GM12875 (cell line): ENCODE data around the gene SNX30.
"Not testable (repeated sequence)": the region's sequence is repeated elsewhere in the genome, so short reads cannot be mapped to it uniquely, and the experiment has no call there.

ENCODE experiments used
- H3K4me3 ChIP-seq: one replicate; pipeline ENCODE4 v1.5.1; 2011; ENCODE audit warnings: low read depth, low read length, control low read depth
- TF ChIP-seq, protein P1 (sequence below): IDR thresholded peaks from 2 replicates; pipeline ENCODE4 v1.5.1; 2011; ENCODE audit warnings: low read depth, mild to moderate bottlenecking, control low read depth, inconsistent platforms, low read length, moderate library complexity, borderline replicate concordance; ENCODE audit not compliant: insufficient read depth

The SNX30 gene

DNA sequence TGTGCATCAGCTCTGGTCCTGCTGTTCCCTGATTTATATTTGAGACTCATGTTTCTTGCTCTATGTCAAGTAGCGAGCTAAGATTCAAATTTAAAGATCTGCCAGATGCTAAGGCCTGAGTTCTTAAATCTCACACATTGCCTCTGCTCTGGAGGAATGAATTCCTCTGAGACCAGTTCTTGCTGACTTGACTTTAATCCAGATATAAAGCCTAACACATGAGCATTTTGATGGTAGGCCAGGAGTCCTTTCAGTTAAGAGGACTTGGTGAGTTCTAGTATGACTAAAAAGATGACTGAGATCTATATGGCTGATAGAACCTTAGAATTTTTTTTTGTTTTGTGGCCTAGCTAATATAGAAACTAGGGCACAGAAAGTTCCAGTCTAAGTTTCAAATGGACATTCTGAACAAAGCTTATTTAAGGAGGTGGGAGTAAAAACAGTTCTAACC is 31.3 kb upstream of the SNX30 start:
- TF ChIP-seq, protein P1, sequence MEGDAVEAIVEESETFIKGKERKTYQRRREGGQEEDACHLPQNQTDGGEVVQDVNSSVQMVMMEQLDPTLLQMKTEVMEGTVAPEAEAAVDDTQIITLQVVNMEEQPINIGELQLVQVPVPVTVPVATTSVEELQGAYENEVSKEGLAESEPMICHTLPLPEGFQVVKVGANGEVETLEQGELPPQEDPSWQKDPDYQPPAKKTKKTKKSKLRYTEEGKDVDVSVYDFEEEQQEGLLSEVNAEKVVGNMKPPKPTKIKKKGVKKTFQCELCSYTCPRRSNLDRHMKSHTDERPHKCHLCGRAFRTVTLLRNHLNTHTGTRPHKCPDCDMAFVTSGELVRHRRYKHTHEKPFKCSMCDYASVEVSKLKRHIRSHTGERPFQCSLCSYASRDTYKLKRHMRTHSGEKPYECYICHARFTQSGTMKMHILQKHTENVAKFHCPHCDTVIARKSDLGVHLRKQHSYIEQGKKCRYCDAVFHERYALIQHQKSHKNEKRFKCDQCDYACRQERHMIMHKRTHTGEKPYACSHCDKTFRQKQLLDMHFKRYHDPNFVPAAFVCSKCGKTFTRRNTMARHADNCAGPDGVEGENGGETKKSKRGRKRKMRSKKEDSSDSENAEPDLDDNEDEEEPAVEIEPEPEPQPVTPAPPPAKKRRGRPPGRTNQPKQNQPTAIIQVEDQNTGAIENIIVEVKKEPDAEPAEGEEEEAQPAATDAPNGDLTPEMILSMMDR, result no peak
- H3K4me3 ChIP-seq, result no peak overlapping the region

DNA sequence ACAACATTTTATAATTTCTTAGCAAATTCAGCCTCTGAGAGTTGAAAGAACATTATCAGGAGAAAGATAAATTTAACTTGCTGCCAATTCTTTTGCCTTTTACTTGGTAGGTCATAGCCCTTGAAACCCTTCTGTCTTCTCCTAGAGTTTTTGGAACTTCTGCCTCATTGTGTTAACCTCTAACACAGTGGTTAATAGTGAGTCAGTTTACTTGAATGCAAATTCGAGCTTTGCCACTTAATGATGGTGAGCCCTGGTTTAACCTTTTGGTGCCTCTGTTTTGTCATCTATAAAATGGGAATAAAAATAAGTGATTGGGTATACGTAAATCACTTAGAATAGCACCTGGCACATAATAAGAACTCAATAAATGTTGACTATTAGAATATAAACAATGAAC is 30.9 kb upstream of the SNX30 start:
- TF ChIP-seq, protein P1, result no peak
- H3K4me3 ChIP-seq, result no peak overlapping the region

DNA sequence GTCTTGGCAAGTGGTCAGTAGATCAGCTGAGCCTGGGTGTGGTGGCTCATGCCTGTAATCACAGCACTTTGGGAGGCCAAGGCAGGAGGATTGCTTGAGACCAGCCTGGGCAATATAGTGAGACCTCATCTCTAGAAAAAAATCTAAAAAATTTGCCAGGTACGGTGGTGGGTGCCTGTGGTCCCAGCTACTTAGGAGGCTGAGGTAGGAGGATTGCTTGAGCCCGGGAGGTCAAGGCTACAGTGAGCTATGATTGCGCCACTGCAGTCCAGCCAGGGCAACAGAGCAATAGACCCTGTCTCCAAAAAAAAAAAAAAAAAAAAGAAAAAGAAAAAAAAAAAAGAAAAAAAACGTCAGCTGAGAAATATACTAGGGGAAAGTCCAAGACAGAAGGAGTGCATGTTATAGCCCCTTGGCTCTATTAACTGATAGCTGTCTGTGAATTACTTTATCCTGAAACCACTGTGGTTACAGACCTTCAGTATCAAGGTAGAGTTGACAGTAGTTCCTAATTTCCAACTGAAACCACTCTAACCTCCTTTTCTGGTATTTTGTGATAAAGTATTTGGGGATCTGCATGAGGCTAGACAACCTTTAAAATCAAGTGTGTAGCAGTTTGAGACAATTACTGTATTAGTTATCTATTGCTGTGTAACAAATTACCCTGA is 30.3 kb upstream of the SNX30 start:
- TF ChIP-seq, protein P1, result no peak
- no peak overlapping the region for H3K4me3 ChIP-seq

DNA sequence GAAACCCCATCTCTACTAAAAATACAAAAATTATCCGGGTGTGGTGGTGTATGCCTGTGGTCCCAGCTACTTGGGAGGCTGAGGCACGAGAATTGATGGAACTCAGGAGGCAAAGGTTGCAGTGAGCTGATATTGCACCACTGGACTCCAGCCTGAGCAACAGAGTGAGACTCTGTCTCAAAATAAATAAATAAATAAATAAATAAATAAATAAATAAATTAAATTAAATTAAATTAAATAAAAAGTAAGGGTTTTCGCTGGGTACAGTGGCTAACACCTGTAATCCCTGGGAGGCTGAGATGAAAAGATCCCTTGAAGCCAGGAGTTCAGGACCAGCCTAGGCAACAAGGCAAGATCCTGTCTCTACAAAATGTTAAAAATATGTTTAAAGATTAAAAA is 27.8 kb upstream of the SNX30 start:
- not testable (repeated sequence) for H3K4me3 ChIP-seq

DNA sequence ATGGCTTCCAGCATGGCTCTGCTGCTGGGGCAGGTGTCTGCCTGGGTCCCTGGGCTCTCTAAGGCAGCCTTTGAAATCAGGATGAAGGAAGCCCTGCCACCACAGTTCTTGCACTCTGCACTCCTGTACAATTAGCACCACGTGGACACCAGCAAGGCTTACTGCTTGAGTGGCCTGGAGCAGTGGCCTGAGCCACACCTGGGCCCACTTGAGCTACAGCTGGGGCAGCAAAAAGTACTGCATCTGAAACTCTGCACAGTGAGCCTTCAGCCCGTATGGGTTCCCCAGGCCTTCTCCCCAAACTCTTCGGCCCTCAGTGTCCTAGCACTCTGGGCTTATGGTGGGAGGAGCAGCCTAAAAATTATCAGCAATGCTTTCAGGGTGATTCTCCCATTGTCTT is 24.6 kb upstream of the SNX30 start:
- TF ChIP-seq, protein P1, result no peak
- H3K4me3 ChIP-seq, result no peak overlapping the region

DNA sequence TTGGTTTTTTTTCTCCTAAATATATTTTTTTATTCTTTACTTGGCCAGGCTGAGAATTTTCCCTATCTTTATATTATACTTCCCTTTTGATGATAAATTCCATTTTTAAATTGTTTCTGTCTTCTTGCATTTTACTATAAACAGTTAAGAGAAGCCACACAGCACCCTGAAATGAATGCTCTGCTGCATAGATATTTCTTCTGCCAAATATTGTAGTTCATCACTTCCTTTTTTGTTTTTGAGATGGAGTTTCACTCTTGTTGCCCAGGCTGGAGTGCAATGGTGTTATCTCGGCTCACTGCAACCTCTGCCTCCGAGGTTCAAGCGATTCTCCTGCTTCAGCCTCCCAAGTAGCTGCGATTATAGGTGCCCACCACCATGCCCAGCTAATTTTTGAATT is 24.1 kb upstream of the SNX30 start:
- TF ChIP-seq, protein P1, result no peak
- no peak overlapping the region for H3K4me3 ChIP-seq

DNA sequence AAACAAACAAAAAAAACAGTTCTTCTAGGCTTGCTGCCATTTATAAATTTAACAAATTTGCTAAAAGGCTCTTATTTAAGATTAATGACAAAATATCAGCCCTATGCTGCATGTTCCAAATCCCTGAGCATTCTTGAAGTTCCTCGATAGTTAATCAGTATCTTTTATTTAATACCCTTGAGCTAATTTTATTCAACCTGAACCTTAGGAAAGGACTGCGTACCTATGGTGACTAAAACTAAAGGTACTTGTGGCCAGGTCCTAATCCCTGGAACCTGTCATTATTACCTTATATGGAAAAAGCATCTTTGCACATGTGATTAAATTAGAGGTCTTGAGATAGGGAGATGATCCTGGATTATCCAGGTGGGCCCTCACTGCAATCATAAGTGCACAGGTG is 22.2 kb upstream of the SNX30 start:
- no peak overlapping the region for H3K4me3 ChIP-seq
- TF ChIP-seq, protein P1, result no peak
